MCF 10A (cell line): ENCODE results near the gene ZMYND12. TPM values are rescaled to one million over a fixed set of nuclear protein-coding genes. Genes with fewer than 3 reads are reported as not detected.

ENCODE experiments used
- BruUV-seq: library from RNA; stranded (reverse); fragments of 400-500 nt; replicated peaks from 2 replicates; lab custom pipeline; 2021; lab: Mats Ljungman, UMichigan
- CTCF ChIA-PET: fragments of 300-600 bp; sonication (Branson Sonifier 250); formaldehyde crosslinking; extraction: SDS; loops from one replicate; lab custom pipeline; 2021; ENCODE audit warnings: antibody characterized with exemption, inconsistent platforms; lab: Yijun Ruan, JAX
- POLR2A ChIA-PET: fragments of 300-600, 350-650 bp; sonication (Branson Sonifier 250); formaldehyde crosslinking; extraction: SDS; loops from one replicate; lab custom pipeline; 2020; ENCODE audit warnings: antibody characterized with exemption, inconsistent platforms; lab: Yijun Ruan, JAX
- DNase-seq: peaks from one replicate; pipeline ENCODE4 v3.0.0-alpha.2; 2018; ENCODE audit not compliant: unreplicated experiment
- H3K27ac Mint-ChIP-seq: one replicate; pipeline ENCODE4 v1.8.0; 2022; ENCODE audit warnings: mild to moderate bottlenecking, low read depth, mixed read lengths; ENCODE audit not compliant: unreplicated experiment
- H3K27me3 Mint-ChIP-seq: one replicate; pipeline ENCODE4 v1.8.0; 2022; ENCODE audit warnings: mixed read lengths; ENCODE audit not compliant: insufficient read depth, unreplicated experiment
- H3K36me3 Mint-ChIP-seq: one replicate; pipeline ENCODE4 v1.8.0; 2022; ENCODE audit warnings: mild to moderate bottlenecking, moderate library complexity, mixed read lengths; ENCODE audit not compliant: insufficient read depth, unreplicated experiment
- H3K4me1 Mint-ChIP-seq: one replicate; pipeline ENCODE4 v1.8.0; 2022; ENCODE audit warnings: mixed read lengths; ENCODE audit not compliant: insufficient read depth, unreplicated experiment
- H3K4me3 Mint-ChIP-seq: one replicate; pipeline ENCODE4 v1.8.0; 2022; ENCODE audit warnings: mild to moderate bottlenecking, moderate library complexity, mixed read lengths; ENCODE audit not compliant: unreplicated experiment
- H3K9me3 Mint-ChIP-seq: one replicate; pipeline ENCODE4 v1.8.0; 2022; ENCODE audit warnings: mixed read lengths; ENCODE audit not compliant: unreplicated experiment
- CTCF ChIP-seq: fragments of 200-600 bp; IDR thresholded peaks from one replicate; pipeline ENCODE4 v1.8.0; 2022; ENCODE audit warnings: antibody characterized with exemption, mild to moderate bottlenecking; ENCODE audit not compliant: unreplicated experiment
- intact Hi-C: fragments of 100-400 bp; cut with micrococcal nuclease; formaldehyde crosslinking; loops from 2 replicates; pipeline ENCODE4 v1.14.1; 2022
- total RNA-seq: library from RNA; stranded (reverse); gene quantifications from 2 replicates; pipeline ENCODE4 v1.2.3, GENCODE V29; 2022

ZMYND12 gene
- total RNA-seq, 1 experiment from 2014 or later = 0.21 TPM

- Mint-ChIP-seq H3K4me3 (no peak overlapping the region), H3K9me3 (no peaks in the 10 kb centered on the region), H3K27ac (no peak overlapping the region), H3K27me3 (peaks cover 24% of the 10 kb centered on the region), H3K36me3 (no peaks in the 10 kb centered on the region), H3K4me1 (peaks cover 4% of the 10 kb centered on the region)
- ChIA-PET POLR2A (no interaction called here), CTCF (no interaction called here)
- TF ChIP-seq CTCF = no peak
- BruUV-seq = no TSS peak
- DNase-seq = no peak
- intact Hi-C loops = no loop called here
Measured at GRCh38 chr1:42419126-42419821, 36.5 kb downstream of the ZMYND12 start.

DNA sequence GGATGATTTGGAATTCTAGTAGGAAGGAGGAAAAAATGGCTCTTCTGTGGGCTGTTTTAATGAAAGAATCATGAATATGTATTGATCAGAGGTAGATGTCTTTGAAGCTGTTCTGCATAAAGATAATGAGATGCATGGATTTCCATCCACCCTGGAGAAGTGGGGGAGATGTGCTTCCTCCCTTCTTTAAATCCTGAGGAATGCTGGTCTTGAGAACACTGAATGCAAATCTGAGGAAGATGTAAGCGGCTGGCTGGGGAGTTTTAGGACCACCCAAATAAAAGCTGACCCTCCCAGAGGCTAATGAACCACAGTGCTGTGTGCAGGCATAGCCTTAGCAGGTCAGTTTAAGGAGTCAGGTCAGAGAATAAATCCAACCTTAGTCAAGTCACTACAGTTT lies 37.3 kb downstream of the ZMYND12 start:
- intact Hi-C loops = no loop called here
- H3K27me3 Mint-ChIP-seq = peaks cover 29% of the 10 kb centered on the region
- POLR2A ChIA-PET = no interaction called here
- DNase-seq = no peak
- no TSS peak for BruUV-seq
- CTCF ChIA-PET = interaction anchor here (0.7 kb wide), 1 partner anchor 326 kb away, joined by 5 read pairs; no protein-coding TSS in a partner anchor
- no peak overlapping the region for H3K4me3 Mint-ChIP-seq
- no peaks in the 10 kb centered on the region for H3K9me3 Mint-ChIP-seq
- H3K4me1 Mint-ChIP-seq = peaks cover 4% of the 10 kb centered on the region
- no peak overlapping the region for H3K27ac Mint-ChIP-seq
- no peak for TF ChIP-seq CTCF
- no peaks in the 10 kb centered on the region for H3K36me3 Mint-ChIP-seq

GRCh38 chr1:42417166-42417565 lies 38.7 kb downstream of the ZMYND12 start:
- Mint-ChIP-seq H3K27ac (no peak overlapping the region), H3K9me3 (no peaks in the 10 kb centered on the region)

More at GRCh38 chr1:42417166-42417565, 38.7 kb downstream of the ZMYND12 start:
- POLR2A ChIA-PET = interaction anchor here (0.5 kb wide), 1 partner anchor 132 kb away, joined by 3 read pairs; no protein-coding TSS in a partner anchor
- Mint-ChIP-seq H3K4me3 (no peak overlapping the region), H3K36me3 (no peaks in the 10 kb centered on the region), H3K4me1 (peaks cover 4% of the 10 kb centered on the region), H3K27me3 (peaks cover 29% of the 10 kb centered on the region)
- no peak for TF ChIP-seq CTCF
- DNase-seq = no peak
- no TSS peak for BruUV-seq
- CTCF ChIA-PET = no interaction called here
- intact Hi-C loops = no loop called here
